ENCODE data around the gene LCMT2. TPM values are rescaled to one million over a fixed set of nuclear protein-coding genes. Genes with fewer than 3 reads are reported as not detected.

The LCMT2 gene
- total RNA-seq, 4 donors from 2014 or later: 2.8 to 5.5 (median 3.2) TPM

GRCh38 chr15:43286074-43286473 lies 44.3 kb downstream of the LCMT2 start:
- TF ChIP-seq CTCF (IDR thresholded peaks at IDR 0.05; ENCODE audit: low read depth): no peak

- TF ChIP-seq CTCF (IDR thresholded peaks at IDR 0.05; ENCODE audit: low read depth): no peak
Observed at GRCh38 chr15:43285609-43286037, 44.8 kb downstream of the LCMT2 start.

GRCh38 chr15:43283526-43283925 lies 46.8 kb downstream of the LCMT2 start:
- TF ChIP-seq CTCF (IDR thresholded peaks at IDR 0.05; ENCODE audit: low read depth): no peak

GRCh38 chr15:43281926-43282602 lies 48.3 kb downstream of the LCMT2 start:
- TF ChIP-seq CTCF (IDR thresholded peaks at IDR 0.05; ENCODE audit: low read depth): no peak

GRCh38 chr15:43280996-43281395 lies 49.4 kb downstream of the LCMT2 start:
- TF ChIP-seq CTCF (IDR thresholded peaks at IDR 0.05; ENCODE audit: low read depth): no peak

GRCh38 chr15:43279496-43279895 lies 50.9 kb downstream of the LCMT2 start:
- no peak for TF ChIP-seq CTCF (IDR thresholded peaks at IDR 0.05; ENCODE audit: low read depth)

GRCh38 chr15:43278869-43279268 lies 51.5 kb downstream of the LCMT2 start:
- no peak for TF ChIP-seq CTCF (IDR thresholded peaks at IDR 0.05; ENCODE audit: low read depth)
